SK-N-SH (cell line): Measurements from ENCODE around the gene NDUFAF5. TPM values are rescaled to one million over a fixed set of nuclear protein-coding genes. Genes with fewer than 3 reads are reported as not detected.

Experiments used
- CTCF ChIA-PET: fragments of 300-600, 350-600 bp; formaldehyde crosslinking; extraction: SDS; loops from one replicate; lab custom pipeline; 2021; lab: Yijun Ruan, JAX
- POLR2A ChIA-PET: fragments of 350-600 bp; sonication (Branson Sonifier 250); formaldehyde crosslinking; extraction: SDS; loops from one replicate; lab custom pipeline; 2020; ENCODE audit warnings: antibody characterized with exemption, inconsistent platforms; lab: Yijun Ruan, JAX
- DNase-seq: peaks from one replicate; pipeline ENCODE4 v3.0.0; 2012
- H2AFZ ChIP-seq: fragments of 200-600 bp; sonication (generic); 2 replicates; pipeline ENCODE4 v1.8.1; 2016; ENCODE audit warnings: antibody characterized with exemption, mild to moderate bottlenecking, low read depth
- H3F3A ChIP-seq: fragments of 200-600 bp; sonication (generic); replicated peaks from 2 replicates; pipeline ENCODE3; 2016; ENCODE audit warnings: antibody characterized with exemption, mild to moderate bottlenecking; ENCODE audit not compliant: insufficient read depth
- H3K27ac ChIP-seq, 2 experiments: fragments of 200-500 bp in 1 of 2; fragments of 200-600 bp in 1 of 2; sonication (Bioruptor generic) in 1 of 2; sonication (generic), shearing (Covaris generic) in 1 of 2; 2 replicates each; pipeline versions ENCODE4 v1.5.1 to v1.6.1; 2014 to 2016; ENCODE audit warnings: low read depth in 2 of 2, inconsistent platforms in 1 of 2, low read length in 1 of 2, mild to moderate bottlenecking in 1 of 2, mixed read lengths in 1 of 2
- H3K27me3 ChIP-seq: fragments of 200-600 bp; sonication (generic), shearing (Covaris generic); 2 replicates; pipeline ENCODE4 v1.6.1; 2016; ENCODE audit warnings: mixed run types; ENCODE audit not compliant: insufficient read depth
- H3K36me3 ChIP-seq, 2 experiments: fragments of 200-500 bp in 1 of 2; fragments of 200-600 bp in 1 of 2; sonication (Bioruptor generic) in 1 of 2; sonication (generic) in 1 of 2; replicated peaks in 1 of 2; 2 replicates each; pipeline versions ENCODE3 to v1.5.1; 2014 to 2016; ENCODE audit warnings: low read length in 1 of 2, mild to moderate bottlenecking in 1 of 2; ENCODE audit not compliant: insufficient read depth in 2 of 2, control insufficient read depth in 1 of 2
- H3K4me1 ChIP-seq, 2 experiments: fragments of 200-500 bp in 1 of 2; fragments of 200-600 bp in 1 of 2; sonication (Bioruptor generic) in 1 of 2; sonication (generic), shearing (Covaris generic) in 1 of 2; 2 replicates each; pipeline versions ENCODE4 v1.5.1 to v1.6.1; 2014 to 2016; ENCODE audit warnings: low read depth in 1 of 2, low read length in 1 of 2, mixed run types in 1 of 2; ENCODE audit not compliant: insufficient read depth in 2 of 2, control insufficient read depth in 1 of 2
- H3K4me2 ChIP-seq: fragments of 200-600 bp; sonication (generic), shearing (Covaris generic); 2 replicates; pipeline ENCODE4 v1.6.1; 2017; ENCODE audit warnings: mixed run types
- H3K4me3 ChIP-seq, 2 experiments: fragments of 200-500 bp in 1 of 2; fragments of 200-600 bp in 1 of 2; sonication (Bioruptor generic) in 1 of 2; sonication (generic), shearing (Covaris generic) in 1 of 2; 2 replicates each; pipeline versions ENCODE4 v1.5.1 to v1.8.1; 2014 to 2016; ENCODE audit warnings: low read depth in 2 of 2, inconsistent platforms in 1 of 2, low read length in 1 of 2, mild to moderate bottlenecking in 1 of 2, mixed read lengths in 1 of 2, moderate library complexity in 1 of 2
- H3K79me2 ChIP-seq: fragments of 200-600 bp; sonication (generic); 2 replicates; pipeline ENCODE4 v1.8.1; 2017; ENCODE audit warnings: mild to moderate bottlenecking; ENCODE audit not compliant: insufficient read depth
- H3K9ac ChIP-seq: fragments of 200-600 bp; sonication (generic); 2 replicates; pipeline ENCODE4 v1.6.1; 2017; ENCODE audit warnings: mixed run types
- H3K9me2 ChIP-seq: fragments of 200-600 bp; sonication (generic); 2 replicates; pipeline ENCODE4 v1.6.1; 2017; ENCODE audit warnings: mixed run types
- H3K9me3 ChIP-seq: fragments of 200-600 bp; sonication (generic); 2 replicates; pipeline ENCODE4 v1.6.1; 2017; ENCODE audit warnings: mixed run types, mild to moderate bottlenecking, moderate library complexity
- H4K20me1 ChIP-seq: fragments of 200-600 bp; sonication (generic); 2 replicates; pipeline ENCODE4 v1.6.1; 2017; ENCODE audit warnings: mild to moderate bottlenecking, mixed run types; ENCODE audit not compliant: insufficient read depth
- EP300 ChIP-seq, 2 experiments: IDR thresholded peaks; 2 replicates each; pipeline versions ENCODE4 v1.4.0 to v1.6.1; 2012; ENCODE audit warnings: borderline replicate concordance in 1 of 2, low read depth in 1 of 2, low read length in 1 of 2
- EZH2phosphoT487 ChIP-seq: fragments of 200-600 bp; sonication (generic); IDR thresholded peaks from 2 replicates; pipeline ENCODE4 v1.6.1; 2017; ENCODE audit warnings: low read depth, mixed run types, mild to moderate bottlenecking, antibody characterized with exemption, moderate library complexity, borderline replicate concordance
- FOSL2 ChIP-seq: IDR thresholded peaks from 2 replicates; pipeline ENCODE4 v1.4.0; 2012; ENCODE audit warnings: low read depth, mild to moderate bottlenecking, moderate library complexity, borderline replicate concordance
- FOXJ3 ChIP-seq: sonication (generic); formaldehyde crosslinking; IDR thresholded peaks from 2 replicates; pipeline ENCODE4 v1.5.1; 2020; ENCODE audit warnings: mild to moderate bottlenecking, missing genetic modification reagents
- GATA2 ChIP-seq: sonication (generic); formaldehyde crosslinking; IDR thresholded peaks from 2 replicates; pipeline ENCODE4 v1.5.0; 2020; ENCODE audit warnings: mild to moderate bottlenecking, missing genetic modification reagents
- MAX ChIP-seq: IDR thresholded peaks from 2 replicates; pipeline ENCODE4 v1.4.0; 2012; ENCODE audit warnings: low read depth
- NFIC ChIP-seq: IDR thresholded peaks from 2 replicates; pipeline ENCODE4 v1.4.0; 2012; ENCODE audit warnings: borderline replicate concordance
- NRF1 ChIP-seq: IDR thresholded peaks from 2 replicates; pipeline ENCODE4 v1.6.1; 2012; ENCODE audit warnings: low read depth, mild to moderate bottlenecking, low read length
- RCOR1 ChIP-seq: fragments of 150-350 bp; IDR thresholded peaks from 2 replicates; pipeline ENCODE4 v1.6.1; 2017; ENCODE audit warnings: antibody characterized with exemption, low read length
- RFX5 ChIP-seq: IDR thresholded peaks from 2 replicates; pipeline ENCODE4 v1.6.1; 2012; ENCODE audit warnings: mild to moderate bottlenecking, improper control_type of control experiment, low read length
- SIN3A ChIP-seq: IDR thresholded peaks from 2 replicates; pipeline ENCODE4 v1.6.1; 2012; ENCODE audit warnings: low read depth, mild to moderate bottlenecking, low read length, moderate library complexity, borderline replicate concordance
- SMC3 ChIP-seq: IDR thresholded peaks from 2 replicates; pipeline ENCODE4 v1.6.1; 2012; ENCODE audit warnings: low read depth, low read length, improper control_type of control experiment
- TCF12 ChIP-seq: IDR thresholded peaks from 2 replicates; pipeline ENCODE4 v1.4.0; 2012
- TEAD4 ChIP-seq: IDR thresholded peaks from 2 replicates; pipeline ENCODE4 v1.4.0; 2012; ENCODE audit warnings: mild to moderate bottlenecking, borderline replicate concordance; ENCODE audit not compliant: insufficient read depth
- USF1 ChIP-seq: IDR thresholded peaks from 2 replicates; pipeline ENCODE4 v1.4.0; 2012; ENCODE audit warnings: low read depth, borderline replicate concordance
- WGBS: methylation state at CpG from one replicate; pipeline ENCODE4 v1.1.6; 2017; ENCODE audit warnings: low lambda C conversion rate; 5-methylcytosine and 5-hydroxymethylcytosine counted together
- polyA plus RNA-seq, 3 experiments: library from polyadenylated mRNA; depleted of rRNA; stranded (reverse); fragments of >200 nt; gene quantifications; 2 replicates each; pipeline ENCODE4 v1.2.3, GENCODE V29; 2012
- TF ChIP-seq, protein P1 (sequence below): fragments of 150-350 bp; IDR thresholded peaks from 2 replicates; pipeline ENCODE4 v1.6.1; 2016; ENCODE audit warnings: mild to moderate bottlenecking, low read depth, low read length

NDUFAF5 gene
- polyA plus RNA-seq, 1 of the 3 experiments (the other 2 are of a cell fraction): 8.0 TPM

GRCh38 chr20:13745784-13746183 is 39.0 kb upstream of the NDUFAF5 start:
- Histone ChIP-seq H3K4me2 (no peak overlapping the region), H3K27ac (no peak overlapping the region), H3K4me3 (no peak overlapping the region), H2AFZ (no peak overlapping the region), H3K79me2 (no peaks in the 10 kb centered on the region), H3K9ac (no peak overlapping the region), H3K27me3 (no peaks in the 10 kb centered on the region), H3K36me3 (peaks cover 16 to 29% of the 10 kb centered on the region in 2 experiments), H3F3A (no peaks in the 10 kb centered on the region), H3K9me2 (no peaks in the 10 kb centered on the region), H3K9me3 (no peaks in the 10 kb centered on the region), H3K4me1 (no peaks in the 10 kb centered on the region), H4K20me1 (no peaks in the 10 kb centered on the region)
- 95% methylated on average over 2 of the region's 2 CpGs for WGBS
- POLR2A ChIA-PET: no interaction called here
- CTCF ChIA-PET: no interaction called here
- TF ChIP-seq RFX5 (no peak), USF1 (no peak), EP300 (IDR thresholded peaks at IDR 0.05; ENCODE audit: borderline replicate concordance in 1 of 2, low read depth in 1 of 2, low read length in 1 of 2) (no peak), SMC3 (no peak), RCOR1 (no peak), TCF12 (no peak), TEAD4 (no peak), NRF1 (no peak), NFIC (no peak), FOSL2 (no peak), GATA2 (no peak), MAX (no peak), FOXJ3 (CRISPR knock-in tag) (no peak)
- TF ChIP-seq, protein P1, sequence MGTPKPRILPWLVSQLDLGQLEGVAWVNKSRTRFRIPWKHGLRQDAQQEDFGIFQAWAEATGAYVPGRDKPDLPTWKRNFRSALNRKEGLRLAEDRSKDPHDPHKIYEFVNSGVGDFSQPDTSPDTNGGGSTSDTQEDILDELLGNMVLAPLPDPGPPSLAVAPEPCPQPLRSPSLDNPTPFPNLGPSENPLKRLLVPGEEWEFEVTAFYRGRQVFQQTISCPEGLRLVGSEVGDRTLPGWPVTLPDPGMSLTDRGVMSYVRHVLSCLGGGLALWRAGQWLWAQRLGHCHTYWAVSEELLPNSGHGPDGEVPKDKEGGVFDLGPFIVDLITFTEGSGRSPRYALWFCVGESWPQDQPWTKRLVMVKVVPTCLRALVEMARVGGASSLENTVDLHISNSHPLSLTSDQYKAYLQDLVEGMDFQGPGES: no peak
- no peak for DNase-seq

- Histone ChIP-seq H3K79me2 (no peaks in the 10 kb centered on the region), H3K4me3 (no peak overlapping the region), H3K27ac (no peak overlapping the region), H3K9me3 (no peaks in the 10 kb centered on the region), H3K9ac (no peak overlapping the region), H3K4me1 (no peaks in the 10 kb centered on the region), H3K9me2 (no peaks in the 10 kb centered on the region), H3F3A (no peaks in the 10 kb centered on the region), H3K36me3 (peaks cover 11 to 24% of the 10 kb centered on the region in 2 experiments), H2AFZ (no peak overlapping the region), H3K27me3 (no peaks in the 10 kb centered on the region), H4K20me1 (no peaks in the 10 kb centered on the region), H3K4me2 (no peak overlapping the region)
- no peak for TF ChIP-seq SIN3A
- no peak for TF ChIP-seq EZH2phosphoT487
- TF ChIP-seq NFIC: no peak
- ChIA-PET POLR2A (no interaction called here), CTCF (interaction anchor here (0.8 to 1.7 kb wide), 3 partner anchors 22 to 38 kb away, joined by 3 to 4 read pairs (median 3); no protein-coding TSS in a partner anchor)
- 96% methylated on average over 3 of the region's 3 CpGs for WGBS
- no peak for DNase-seq
These were observed 35.0 kb upstream of the NDUFAF5 start for GRCh38 chr20:13749811-13750210.
